ENCODE results near the gene DOCK7. TPM values are rescaled to one million over a fixed set of nuclear protein-coding genes. Genes with fewer than 3 reads are reported as not detected.

DOCK7 gene
- total and polyA plus RNA-seq, 2 of the 13 experiments (the other 11 are each of a cell fraction or from before 2014, with no cell fraction given), result 45.7 to 67.2 TPM

DNA sequence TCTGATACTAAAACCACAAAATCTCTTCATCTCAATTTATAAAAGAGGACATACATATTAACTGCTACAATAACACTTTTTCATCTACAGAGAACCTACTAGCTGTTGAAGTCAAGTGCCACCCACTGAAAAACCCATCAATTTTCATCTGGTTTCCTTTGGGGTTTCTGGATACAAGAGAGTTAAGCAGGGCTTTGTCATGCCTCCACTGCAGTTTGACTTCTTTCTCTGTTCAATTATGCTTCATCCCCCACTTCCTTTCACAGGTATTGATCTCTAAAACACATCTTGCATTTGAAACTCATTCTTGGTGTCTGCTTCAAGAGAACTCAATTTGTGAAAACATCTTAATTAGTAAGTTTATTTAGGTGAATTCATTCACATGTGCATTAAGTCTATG lies 151.3 kb downstream of the DOCK7 start:
- no peak overlapping the region for H3K4me3 ChIP-seq (replicated peaks in 1 of 3; ENCODE audit: insufficient read depth in 1 of 3, low read depth in 2 of 3, low read length in 3 of 3)
- H3K9me3 ChIP-seq (ENCODE audit: low read length), result no peaks in the 10 kb centered on the region
- intact Hi-C loops (cut with micrococcal nuclease; ENCODE audit: unreplicated experiment) (loop anchor here (10.0 kb wide), 1 partner anchor 88 kb away; no protein-coding TSS in a partner anchor), in situ Hi-C loops (cut with HindIII; ENCODE audit: extremely low pct_ligation_motif_present, low pct_unique_long_range_greater_than_20kb) (loop anchor here (10.0 kb wide), 1 partner anchor 208 kb away; no protein-coding TSS in a partner anchor)
- no peaks in the 10 kb centered on the region for H4K20me1 ChIP-seq (ENCODE audit: insufficient read depth, low read length)
- FAIRE-seq (no peak), DNase-seq (ENCODE audit: low spot score) (no peak), ATAC-seq (no peak)
- no peaks in the 10 kb centered on the region for H3K4me1 ChIP-seq (ENCODE audit: insufficient read depth, low read length)
- H3K9ac ChIP-seq (ENCODE audit: insufficient read depth, low read depth, low read length), result no peak overlapping the region
- H3K27ac ChIP-seq (ENCODE audit: extremely low read length, insufficient read depth, low read length), result no peak overlapping the region
- H3K4me2 ChIP-seq (ENCODE audit: low read depth, low read length), result no peak overlapping the region
- ChIA-PET POLR2A (no interaction called here), CTCF (ENCODE audit: low intra/inter-chr PET ratio, low total read pairs) (no interaction called here)
- H3K36me3 ChIP-seq (replicated peaks in 1 of 2; ENCODE audit: control insufficient read depth in 1 of 2, insufficient read depth in 2 of 2, low read length in 2 of 2), result peaks cover 6 to 51% of the 10 kb centered on the region in 2 experiments
- no peak overlapping the region for H2AFZ ChIP-seq (ENCODE audit: low read length)
- H3K27me3 ChIP-seq (ENCODE audit: control insufficient read depth in 1 of 2, insufficient read depth in 2 of 2, low read length in 2 of 2), result no peaks in the 10 kb centered on the region
- H3K79me2 ChIP-seq (ENCODE audit: insufficient read depth, low read length), result no peaks in the 10 kb centered on the region
- no peak for TF ChIP-seq ZNF331 (CRISPR knock-in tag; IDR thresholded peaks at IDR 0.05)
- TF ChIP-seq LCORL (IDR thresholded peaks at IDR 0.05), result no peak
- no peak for TF ChIP-seq LCORL (CRISPR knock-in tag; IDR thresholded peaks at IDR 0.05)
- no peak for TF ChIP-seq ZBTB43 (CRISPR knock-in tag; conservative IDR thresholded peaks at IDR 0.05)
- no peak for TF ChIP-seq ZFP62 (CRISPR knock-in tag; IDR thresholded peaks at IDR 0.05)
- TF ChIP-seq ZNF367 (CRISPR knock-in tag; IDR thresholded peaks at IDR 0.05; ENCODE audit: borderline replicate concordance), result no peak
- TF ChIP-seq NR1H2 (CRISPR knock-in tag; IDR thresholded peaks at IDR 0.05; ENCODE audit: borderline replicate concordance, low read depth), result no peak
- TF ChIP-seq ARHGAP35 (CRISPR knock-in tag; IDR thresholded peaks at IDR 0.05; ENCODE audit: borderline replicate concordance), result no peak
- no TSS peak for BruUV-seq (replicated peaks)

Measured in HepG2 (cell line).